NK-92 (cell line): ENCODE measurements around the gene CBARP.

ENCODE experiments used
- DNase-seq: peaks from one replicate; lab custom pipeline; 2025; ENCODE audit not compliant: unreplicated experiment; lab: John Stamatoyannopoulos, UW

CBARP gene

GRCh38 chr19:1275976-1276627 lies 38.3 kb upstream of the CBARP start:
- DNase-seq, result no peak

- DNase-seq, result peak; percentile 73
Measured at GRCh38 chr19:1275260-1275975, 37.6 kb upstream of the CBARP start, which contains the start of gene FAM174C. FAM174C (plus strand) TSS chr19:1275530; CDS start chr19:1275550, 20 bp downstream.

GRCh38 chr19:1274852-1275259 lies 37.1 kb upstream of the CBARP start:
- no peak for DNase-seq

- DNase-seq, result no peak
Measured at GRCh38 chr19:1274081-1274851, 36.5 kb upstream of the CBARP start.

GRCh38 chr19:1273263-1274041 lies 35.6 kb upstream of the CBARP start:
- DNase-seq, result no peak

GRCh38 chr19:1272423-1273262 lies 34.8 kb upstream of the CBARP start:
- no peak for DNase-seq

GRCh38 chr19:1271528-1272422 lies 34.0 kb upstream of the CBARP start:
- no peak for DNase-seq

GRCh38 chr19:1270854-1271527 lies 33.2 kb upstream of the CBARP start:
- DNase-seq, result no peak

GRCh38 chr19:1270213-1270853 lies 32.5 kb upstream of the CBARP start:
- DNase-seq, result no peak

- no peak for DNase-seq
Measured at GRCh38 chr19:1269478-1270212, 31.8 kb upstream of the CBARP start.

- peak; percentile 82 for DNase-seq
Measured at GRCh38 chr19:1269065-1269477, 31.3 kb upstream of the CBARP start, which contains the start of gene CIRBP. CIRBP (plus strand) TSS chr19:1269332; CDS start chr19:1270934, 1,602 bp downstream.

- DNase-seq, result no peak
Measured at GRCh38 chr19:1268226-1269064, 30.6 kb upstream of the CBARP start.

GRCh38 chr19:1267477-1268225 lies 29.8 kb upstream of the CBARP start:
- no peak for DNase-seq

- DNase-seq, result no peak
Measured at GRCh38 chr19:1266916-1267476, 29.2 kb upstream of the CBARP start.

- DNase-seq, result no peak
Measured at GRCh38 chr19:1266129-1266915, 28.5 kb upstream of the CBARP start.
